ENCODE data around the gene SHTN1.

SHTN1 gene

GRCh38 chr10:116888380-116889055 lies 116.5 kb downstream of the SHTN1 start:
- H3K27ac ChIP-seq (ENCODE audit: low read length): no peak overlapping the region

GRCh38 chr10:116886772-116887171 lies 118.2 kb downstream of the SHTN1 start:
- no peak overlapping the region for H3K27ac ChIP-seq (ENCODE audit: low read length)
- H3K27me3 ChIP-seq (ENCODE audit: low read depth, low read length): no peaks in the 10 kb centered on the region
- no peaks in the 10 kb centered on the region for H3K9me3 ChIP-seq (ENCODE audit: control insufficient read depth in 1 of 2, low read length in 2 of 2)
- no peaks in the 10 kb centered on the region for H3K36me3 ChIP-seq (ENCODE audit: control insufficient read depth in 1 of 2, insufficient read depth in 2 of 2, low read length in 2 of 2)
- H3K4me1 ChIP-seq (ENCODE audit: control insufficient read depth in 1 of 2, insufficient read depth in 2 of 2, low read length in 2 of 2): peaks cover 0 to 4% of the 10 kb centered on the region in 2 donors
- H3K4me3 ChIP-seq (ENCODE audit: low read depth in 1 of 2, low read length in 2 of 2): no peak overlapping the region

More at GRCh38 chr10:116888380-116889055, 116.5 kb downstream of the SHTN1 start:
- H3K4me3 ChIP-seq (ENCODE audit: low read depth in 1 of 2, low read length in 2 of 2): no peak overlapping the region
- no peaks in the 10 kb centered on the region for H3K9me3 ChIP-seq (ENCODE audit: control insufficient read depth in 1 of 2, low read length in 2 of 2)
- no peaks in the 10 kb centered on the region for H3K36me3 ChIP-seq (ENCODE audit: control insufficient read depth in 1 of 2, insufficient read depth in 2 of 2, low read length in 2 of 2)
- peaks cover 0 to 4% of the 10 kb centered on the region in 2 donors for H3K4me1 ChIP-seq (ENCODE audit: control insufficient read depth in 1 of 2, insufficient read depth in 2 of 2, low read length in 2 of 2)
- H3K27me3 ChIP-seq (ENCODE audit: low read depth, low read length): no peaks in the 10 kb centered on the region

DNA sequence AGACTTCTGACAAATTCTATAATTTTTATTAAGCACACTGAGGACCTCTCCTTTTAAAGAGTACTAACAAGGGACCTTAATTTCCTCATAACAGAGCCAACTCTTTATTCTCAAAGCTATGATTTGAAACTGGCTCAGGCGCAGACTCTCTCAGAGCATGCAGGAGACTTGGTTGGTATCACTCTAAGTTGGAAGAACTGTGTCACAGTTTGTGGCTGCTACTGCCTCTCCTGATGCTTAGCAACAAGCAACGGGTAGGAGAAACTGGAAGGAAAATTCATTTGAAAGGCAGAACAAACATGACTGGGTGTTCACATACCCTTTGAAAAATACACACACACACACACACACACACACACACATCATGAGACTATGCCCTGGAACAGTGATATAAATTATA lies 122.3 kb downstream of the SHTN1 start:
- no peaks in the 10 kb centered on the region for H3K9me3 ChIP-seq (ENCODE audit: control insufficient read depth in 1 of 2, low read length in 2 of 2)
- H3K4me3 ChIP-seq (ENCODE audit: low read depth in 1 of 2, low read length in 2 of 2): no peak overlapping the region
- no peaks in the 10 kb centered on the region for H3K27me3 ChIP-seq (ENCODE audit: low read depth, low read length)
- no peak overlapping the region for H3K27ac ChIP-seq (ENCODE audit: low read length)
- no peaks in the 10 kb centered on the region for H3K4me1 ChIP-seq (ENCODE audit: control insufficient read depth in 1 of 2, insufficient read depth in 2 of 2, low read length in 2 of 2)
- no peaks in the 10 kb centered on the region for H3K36me3 ChIP-seq (ENCODE audit: control insufficient read depth in 1 of 2, insufficient read depth in 2 of 2, low read length in 2 of 2)

DNA sequence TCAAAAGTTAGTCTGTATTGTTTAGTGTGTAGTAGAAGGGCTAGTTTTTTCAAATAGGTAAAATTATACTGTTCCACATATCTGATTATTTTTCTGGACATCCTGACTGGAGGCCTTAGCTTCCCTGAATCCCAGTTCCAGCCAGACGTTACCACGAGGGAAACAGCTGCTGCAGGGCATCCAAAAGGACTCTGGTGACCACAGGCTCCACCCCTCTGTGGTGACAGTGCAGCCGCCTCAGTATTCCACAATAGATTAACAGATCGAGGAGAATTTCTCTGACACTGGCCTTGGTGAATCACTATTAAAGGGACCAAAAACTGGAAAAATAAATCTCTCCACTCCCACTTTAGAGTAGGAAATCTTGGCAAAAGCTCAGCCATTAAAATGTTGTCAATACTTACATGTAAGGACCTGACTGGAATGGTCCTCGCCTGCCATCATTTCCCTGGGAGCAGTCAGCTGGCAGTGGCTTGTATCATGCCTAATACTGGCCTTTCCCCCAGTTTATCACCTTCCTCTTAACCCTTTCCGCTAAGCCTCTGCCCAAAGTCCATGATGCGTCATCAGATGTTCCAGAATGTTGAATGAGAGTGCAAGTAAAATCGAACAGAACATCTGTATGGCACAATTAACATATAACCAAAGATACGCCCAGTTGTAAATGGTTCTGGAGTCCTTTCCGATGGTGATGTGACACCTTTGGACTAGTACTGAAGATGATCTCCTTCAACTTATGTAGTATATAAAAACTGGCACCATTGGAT lies 124.1 kb downstream of the SHTN1 start:
- Histone ChIP-seq H3K9me3 (ENCODE audit: control insufficient read depth in 1 of 2, low read length in 2 of 2) (no peaks in the 10 kb centered on the region), H3K4me3 (ENCODE audit: low read depth in 1 of 2, low read length in 2 of 2) (no peak overlapping the region), H3K4me1 (ENCODE audit: control insufficient read depth in 1 of 2, insufficient read depth in 2 of 2, low read length in 2 of 2) (no peaks in the 10 kb centered on the region), H3K27me3 (ENCODE audit: low read depth, low read length) (no peaks in the 10 kb centered on the region), H3K27ac (ENCODE audit: low read length) (no peak overlapping the region), H3K36me3 (ENCODE audit: control insufficient read depth in 1 of 2, insufficient read depth in 2 of 2, low read length in 2 of 2) (no peaks in the 10 kb centered on the region)

- H3K4me1 ChIP-seq (ENCODE audit: control insufficient read depth in 1 of 2, insufficient read depth in 2 of 2, low read length in 2 of 2): no peaks in the 10 kb centered on the region
- no peaks in the 10 kb centered on the region for H3K27me3 ChIP-seq (ENCODE audit: low read depth, low read length)
- no peaks in the 10 kb centered on the region for H3K9me3 ChIP-seq (ENCODE audit: control insufficient read depth in 1 of 2, low read length in 2 of 2)
- H3K27ac ChIP-seq (ENCODE audit: low read length): no peak overlapping the region
- no peaks in the 10 kb centered on the region for H3K36me3 ChIP-seq (ENCODE audit: control insufficient read depth in 1 of 2, insufficient read depth in 2 of 2, low read length in 2 of 2)
- H3K4me3 ChIP-seq (ENCODE audit: low read depth in 1 of 2, low read length in 2 of 2): no peak overlapping the region
These were observed 125.2 kb downstream of the SHTN1 start for GRCh38 chr10:116879817-116880216.

GRCh38 chr10:116878123-116878522 lies 126.9 kb downstream of the SHTN1 start:
- Histone ChIP-seq H3K36me3 (ENCODE audit: control insufficient read depth in 1 of 2, insufficient read depth in 2 of 2, low read length in 2 of 2) (no peaks in the 10 kb centered on the region), H3K4me1 (ENCODE audit: control insufficient read depth in 1 of 2, insufficient read depth in 2 of 2, low read length in 2 of 2) (no peaks in the 10 kb centered on the region), H3K4me3 (ENCODE audit: low read depth in 1 of 2, low read length in 2 of 2) (no peak overlapping the region), H3K27ac (ENCODE audit: low read length) (no peak overlapping the region), H3K27me3 (ENCODE audit: low read depth, low read length) (peaks cover 4% of the 10 kb centered on the region), H3K9me3 (ENCODE audit: control insufficient read depth in 1 of 2, low read length in 2 of 2) (no peaks in the 10 kb centered on the region)

DNA sequence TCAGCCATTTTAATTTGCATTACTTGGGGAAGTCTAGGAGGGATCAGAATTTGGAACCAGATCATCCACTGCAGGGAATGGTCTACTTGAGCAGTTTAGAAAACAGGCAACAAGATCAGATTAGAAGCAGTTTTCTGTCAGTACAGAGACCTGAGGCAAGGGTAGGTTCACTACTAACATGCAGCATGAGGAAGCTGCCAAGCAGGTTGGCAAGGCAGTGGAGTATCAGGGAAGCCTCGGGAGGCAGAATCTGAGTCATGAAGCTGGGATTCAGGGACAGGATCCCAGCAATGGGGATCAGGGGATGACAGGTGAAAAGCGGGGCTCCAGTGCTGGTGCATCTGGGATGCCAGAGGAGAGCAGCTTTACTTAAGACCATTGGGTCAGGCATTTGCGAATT lies 127.6 kb downstream of the SHTN1 start:
- H3K27ac ChIP-seq (ENCODE audit: low read length): no peak overlapping the region
- no peak overlapping the region for H3K4me3 ChIP-seq (ENCODE audit: low read depth in 1 of 2, low read length in 2 of 2)
- H3K36me3 ChIP-seq (ENCODE audit: control insufficient read depth in 1 of 2, insufficient read depth in 2 of 2, low read length in 2 of 2): no peaks in the 10 kb centered on the region
- no peaks in the 10 kb centered on the region for H3K9me3 ChIP-seq (ENCODE audit: control insufficient read depth in 1 of 2, low read length in 2 of 2)
- peaks cover 4% of the 10 kb centered on the region for H3K27me3 ChIP-seq (ENCODE audit: low read depth, low read length)
- H3K4me1 ChIP-seq (ENCODE audit: control insufficient read depth in 1 of 2, insufficient read depth in 2 of 2, low read length in 2 of 2): no peaks in the 10 kb centered on the region

- peaks cover 4% of the 10 kb centered on the region for H3K27me3 ChIP-seq (ENCODE audit: low read depth, low read length)
- no peaks in the 10 kb centered on the region for H3K9me3 ChIP-seq (ENCODE audit: control insufficient read depth in 1 of 2, low read length in 2 of 2)
- H3K27ac ChIP-seq (ENCODE audit: low read length): no peak overlapping the region
- H3K4me1 ChIP-seq (ENCODE audit: control insufficient read depth in 1 of 2, insufficient read depth in 2 of 2, low read length in 2 of 2): no peaks in the 10 kb centered on the region
- no peak overlapping the region for H3K4me3 ChIP-seq (ENCODE audit: low read depth in 1 of 2, low read length in 2 of 2)
- no peaks in the 10 kb centered on the region for H3K36me3 ChIP-seq (ENCODE audit: control insufficient read depth in 1 of 2, insufficient read depth in 2 of 2, low read length in 2 of 2)
These were observed 129.1 kb downstream of the SHTN1 start for GRCh38 chr10:116875897-116876296.

GRCh38 chr10:116873134-116873533 lies 131.9 kb downstream of the SHTN1 start:
- H3K27me3 ChIP-seq (ENCODE audit: low read depth, low read length): peaks cover 4% of the 10 kb centered on the region
- no peak overlapping the region for H3K4me3 ChIP-seq (ENCODE audit: low read depth in 1 of 2, low read length in 2 of 2)

DNA sequence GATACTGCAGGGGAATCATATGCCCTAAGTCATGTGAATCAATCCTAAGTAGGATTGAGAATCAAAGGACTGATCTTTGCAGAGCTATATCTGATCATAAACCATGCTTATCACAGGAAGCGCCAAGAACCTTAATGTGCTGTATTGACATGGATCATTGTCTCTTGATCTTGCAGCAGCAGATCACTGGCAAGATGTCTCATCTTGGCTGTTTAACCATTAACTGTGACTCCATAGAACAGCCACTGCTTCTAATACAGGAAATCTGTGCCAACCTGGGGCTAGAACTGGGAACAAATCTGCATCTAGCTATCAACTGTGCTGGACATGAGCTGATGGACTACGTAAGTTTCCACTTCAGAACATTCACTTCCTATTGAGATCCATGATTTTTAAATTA lies 134.0 kb downstream of the SHTN1 start:
- H3K36me3 ChIP-seq (ENCODE audit: control insufficient read depth in 1 of 2, insufficient read depth in 2 of 2, low read length in 2 of 2): no peaks in the 10 kb centered on the region
- no peaks in the 10 kb centered on the region for H3K4me1 ChIP-seq (ENCODE audit: control insufficient read depth in 1 of 2, insufficient read depth in 2 of 2, low read length in 2 of 2)
- H3K4me3 ChIP-seq (ENCODE audit: low read depth in 1 of 2, low read length in 2 of 2): no peak overlapping the region
- H3K27ac ChIP-seq (ENCODE audit: low read length): no peak overlapping the region
- peaks cover 4% of the 10 kb centered on the region for H3K27me3 ChIP-seq (ENCODE audit: low read depth, low read length)
- no peaks in the 10 kb centered on the region for H3K9me3 ChIP-seq (ENCODE audit: control insufficient read depth in 1 of 2, low read length in 2 of 2)

More at GRCh38 chr10:116873134-116873533, 131.9 kb downstream of the SHTN1 start:
- H3K36me3 ChIP-seq (ENCODE audit: control insufficient read depth in 1 of 2, insufficient read depth in 2 of 2, low read length in 2 of 2): no peaks in the 10 kb centered on the region
- H3K4me1 ChIP-seq (ENCODE audit: control insufficient read depth in 1 of 2, insufficient read depth in 2 of 2, low read length in 2 of 2): no peaks in the 10 kb centered on the region
- H3K9me3 ChIP-seq (ENCODE audit: control insufficient read depth in 1 of 2, low read length in 2 of 2): no peaks in the 10 kb centered on the region
- no peak overlapping the region for H3K27ac ChIP-seq (ENCODE audit: low read length)

- H3K4me3 ChIP-seq (ENCODE audit: low read depth in 1 of 2, low read length in 2 of 2): no peak overlapping the region
- H3K4me1 ChIP-seq (ENCODE audit: control insufficient read depth in 1 of 2, insufficient read depth in 2 of 2, low read length in 2 of 2): no peaks in the 10 kb centered on the region
- no peak overlapping the region for H3K27ac ChIP-seq (ENCODE audit: low read length)
- peaks cover 3% of the 10 kb centered on the region for H3K27me3 ChIP-seq (ENCODE audit: low read depth, low read length)
- no peaks in the 10 kb centered on the region for H3K9me3 ChIP-seq (ENCODE audit: control insufficient read depth in 1 of 2, low read length in 2 of 2)
- H3K36me3 ChIP-seq (ENCODE audit: control insufficient read depth in 1 of 2, insufficient read depth in 2 of 2, low read length in 2 of 2): no peaks in the 10 kb centered on the region
These were observed 136.3 kb downstream of the SHTN1 start for GRCh38 chr10:116868722-116869121.
